UCSD-AML1 (cell line): ENCODE measurements around the gene RABL6.
"Not testable (repeated sequence)": the region's sequence is repeated elsewhere in the genome, so short reads cannot be mapped to it uniquely, and the experiment has no call there.

Experiments used
- DNase-seq: peaks from one replicate; lab custom pipeline; 2025; ENCODE audit not compliant: unreplicated experiment; lab: John Stamatoyannopoulos, UW

RABL6 gene

GRCh38 chr9:136807281-136808074 lies at the start of gene RABL6:
RABL6 (plus strand) TSS chr9:136807948; CDS start chr9:136808197, 249 bp downstream.
- DNase-seq: peak; percentile 85

GRCh38 chr9:136759001-136759400 lies 48.7 kb upstream of the RABL6 start:
- no peak for DNase-seq

GRCh38 chr9:136759436-136760325 lies 48.1 kb upstream of the RABL6 start:
- no peak for DNase-seq

DNA sequence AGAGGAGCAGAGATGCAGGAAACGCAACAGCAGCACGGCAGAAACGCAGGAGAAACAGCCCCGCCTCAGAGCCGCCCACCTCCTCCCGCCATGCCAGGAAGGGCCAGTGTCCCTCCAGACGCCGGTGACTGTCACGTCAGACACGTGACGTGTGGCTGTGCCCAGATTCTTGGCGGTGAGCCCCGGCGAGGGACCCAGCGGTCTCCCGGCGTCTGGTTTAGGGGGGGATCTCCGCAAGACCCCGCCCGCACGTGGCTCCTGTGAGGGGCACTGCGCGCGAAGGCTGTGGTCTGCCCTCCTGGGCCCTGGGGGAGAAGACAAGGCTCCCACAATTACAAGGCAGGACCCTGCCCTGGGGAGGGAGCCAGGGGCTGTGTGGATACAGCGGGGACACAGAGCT lies 47.3 kb upstream of the RABL6 start:
- no peak for DNase-seq

DNA sequence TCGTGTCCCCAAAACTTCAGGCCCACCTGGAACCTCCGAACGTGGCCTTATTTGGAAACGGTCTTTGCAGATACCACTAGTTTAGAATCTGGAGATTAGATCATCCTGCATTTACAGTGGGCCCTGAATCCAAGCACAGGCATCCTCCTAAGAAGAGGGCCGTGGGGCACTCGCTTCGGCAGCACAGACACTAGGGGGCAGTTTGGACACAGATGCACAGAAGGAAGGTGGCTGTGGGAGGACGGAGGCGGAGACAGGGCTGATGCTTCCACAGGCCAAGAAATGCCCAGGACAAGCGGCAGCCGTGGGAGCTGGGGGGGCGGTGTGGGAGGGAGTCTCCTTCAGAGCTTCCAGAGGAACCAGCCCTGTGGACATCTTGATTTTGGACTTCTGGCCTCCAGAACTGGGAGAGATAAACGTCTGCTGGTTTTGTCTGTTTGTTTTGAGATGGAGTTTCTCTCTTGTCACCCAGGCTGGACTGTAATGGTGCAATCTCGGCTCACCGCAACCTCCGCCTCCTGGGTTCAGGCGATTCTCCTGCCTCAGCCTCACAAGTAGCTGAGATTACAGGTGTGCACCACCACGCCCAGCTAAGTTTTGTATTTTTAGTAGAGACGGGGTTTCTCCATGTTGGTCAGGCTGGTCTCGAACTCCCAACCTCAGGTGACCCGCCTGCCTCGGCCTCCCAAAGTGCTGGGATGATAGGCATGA lies 46.8 kb upstream of the RABL6 start:
- peak; percentile 68 for DNase-seq

GRCh38 chr9:136761545-136761981 lies 46.2 kb upstream of the RABL6 start:
- DNase-seq: no peak

- DNase-seq: no peak
These were observed 45.5 kb upstream of the RABL6 start for GRCh38 chr9:136762221-136762691.

GRCh38 chr9:136762915-136763648 lies 44.7 kb upstream of the RABL6 start:
- DNase-seq: no peak

- DNase-seq: no peak
These were observed 44.1 kb upstream of the RABL6 start for GRCh38 chr9:136763649-136764035.

DNA sequence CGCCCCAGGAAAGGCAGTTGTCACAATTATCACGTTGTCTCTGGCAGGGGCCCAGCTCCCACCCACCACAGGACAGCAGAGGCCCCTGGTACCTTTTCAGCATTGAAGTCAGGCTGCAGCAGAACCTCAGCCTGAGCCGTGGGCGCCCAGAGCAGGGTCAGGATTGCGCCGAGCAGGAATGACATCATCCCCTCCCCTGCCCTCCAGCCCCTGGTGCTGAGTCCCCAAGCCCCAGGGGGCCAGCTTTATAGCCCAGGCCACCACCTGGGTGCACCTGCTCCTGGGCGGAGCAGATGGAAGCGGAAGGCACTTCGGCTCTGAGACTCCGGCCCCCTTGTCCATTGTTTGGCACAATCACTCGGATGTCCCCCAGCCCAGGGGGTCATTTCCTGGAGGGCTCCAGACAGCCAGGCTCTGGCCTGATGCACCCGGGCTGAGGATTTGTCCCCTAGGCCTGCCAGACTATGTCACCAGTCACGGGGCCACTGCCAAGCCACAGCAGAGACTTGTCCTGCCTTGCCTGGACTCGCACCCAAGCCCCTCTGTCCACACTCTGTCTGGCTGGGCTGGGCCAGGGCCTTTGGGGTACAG lies 43.4 kb upstream of the RABL6 start, which contains the start of gene LCN15:
TSS of gene LCN15 (minus strand) at position 218 of the 591 bp plus-strand sequence. CDS start at position 188, 30 bp downstream.
- DNase-seq: no peak

- DNase-seq: no peak
These were observed 42.7 kb upstream of the RABL6 start for GRCh38 chr9:136765041-136765440.

DNA sequence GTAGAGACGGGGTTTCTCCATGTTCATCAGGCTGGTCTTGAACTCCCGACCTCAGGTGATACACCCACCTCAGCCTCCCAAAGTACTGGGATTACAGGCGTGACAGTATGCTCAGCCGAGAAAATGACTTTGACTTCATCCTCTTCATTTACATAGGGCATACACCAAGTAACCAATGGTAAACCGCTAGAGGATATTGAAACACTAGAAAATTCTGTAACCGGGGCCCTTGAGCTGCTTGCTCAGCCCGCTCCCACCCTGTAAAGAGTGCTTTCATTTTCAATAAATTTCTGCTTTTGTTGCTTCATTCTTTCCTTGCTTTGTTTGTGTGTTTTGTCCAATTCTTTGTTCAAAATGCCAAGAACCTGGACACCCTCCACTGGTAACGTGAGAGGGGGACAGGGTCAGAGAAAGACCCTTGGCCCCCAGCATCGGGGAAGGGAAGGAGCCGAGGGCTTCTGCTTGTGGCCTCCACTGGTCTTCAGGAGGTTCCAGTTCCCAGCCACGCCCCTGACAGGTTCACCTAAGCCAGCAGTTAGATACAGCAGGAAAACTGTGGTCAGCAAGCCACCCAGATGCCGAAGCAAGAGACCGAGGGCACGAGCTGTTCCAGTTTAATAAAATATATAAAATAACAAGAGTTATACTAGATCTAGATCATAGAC lies 41.9 kb upstream of the RABL6 start:
- DNase-seq: not testable (repeated sequence)

DNA sequence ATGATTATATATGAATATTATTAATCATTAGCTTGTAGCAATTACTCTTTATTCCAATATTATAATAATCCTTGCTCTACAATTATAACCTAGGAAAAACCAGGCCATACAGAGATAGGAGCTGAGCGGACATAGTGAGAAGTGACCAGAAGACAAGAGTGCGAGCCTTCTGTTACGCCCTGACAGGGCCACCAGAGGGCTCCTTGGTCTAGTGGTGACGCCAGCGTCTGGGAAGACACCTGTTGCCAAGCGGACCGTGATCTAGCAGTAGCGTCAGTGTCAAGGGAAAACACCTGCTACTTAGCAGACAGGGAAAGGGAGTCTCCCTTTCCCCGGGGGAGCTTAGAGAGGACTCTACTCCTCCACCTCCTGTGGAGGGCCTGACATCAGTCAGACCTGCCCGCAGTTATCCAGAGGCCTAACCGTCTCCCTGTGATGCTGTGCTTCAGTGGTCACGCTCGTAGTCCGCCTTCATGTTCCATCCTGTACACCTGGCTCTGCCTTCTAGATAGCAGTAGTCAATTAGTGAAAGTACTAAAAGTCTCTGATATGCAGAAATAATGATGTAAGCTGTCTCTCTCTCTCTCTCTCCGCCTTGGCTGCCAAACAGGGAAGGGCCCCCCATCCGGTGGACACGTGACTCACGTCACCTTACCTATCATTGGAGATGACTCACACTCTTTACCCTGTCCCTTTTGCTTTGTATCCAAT lies 41.2 kb upstream of the RABL6 start:
- DNase-seq: peak; percentile 28

DNA sequence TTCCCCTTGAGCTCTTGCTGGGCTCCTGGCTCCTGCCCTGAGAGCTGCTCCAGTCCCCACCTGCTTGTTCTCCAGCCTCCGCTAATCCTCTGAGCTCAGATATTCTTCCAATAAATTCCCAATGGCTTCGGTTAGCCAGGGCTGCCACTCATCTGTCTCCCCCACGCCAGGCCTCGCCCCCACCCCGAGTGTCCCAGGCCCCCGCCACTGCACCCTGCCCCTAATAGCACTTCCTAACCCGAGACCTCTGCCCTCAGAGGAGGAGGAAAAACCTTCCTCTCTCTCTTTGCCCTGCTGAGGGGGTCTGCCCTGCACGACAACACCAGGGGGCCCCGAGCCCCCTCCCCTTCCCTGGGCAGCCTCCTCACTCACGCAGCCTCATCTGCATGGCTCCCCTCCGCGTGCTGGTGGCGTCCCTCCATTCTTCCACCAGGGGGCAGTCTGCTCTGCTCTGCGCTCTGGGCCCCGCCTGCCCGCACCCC lies 38.0 kb upstream of the RABL6 start:
- DNase-seq: peak; percentile 42

- no peak for DNase-seq
These were observed 35.8 kb upstream of the RABL6 start for GRCh38 chr9:136771907-136772415.

- peak; percentile 77 for DNase-seq
These were observed 34.2 kb upstream of the RABL6 start for GRCh38 chr9:136773386-136774044.

GRCh38 chr9:136774416-136775045 lies 33.2 kb upstream of the RABL6 start:
- DNase-seq: no peak
